ENCODE measurements around the gene EIF4E3.

- no peak for TF ChIP-seq EP300 (IDR thresholded peaks at IDR 0.05)
- no peak for TF ChIP-seq CTCF (IDR thresholded peaks at IDR 0.05)
- TF ChIP-seq POLR2A (IDR thresholded peaks at IDR 0.05) = no peak
Measured at GRCh38 chr3:71676931-71677330, 48.3 kb downstream of the EIF4E3 start.
